Measurements from ENCODE around the gene TWNK. TPM values are rescaled to one million over a fixed set of nuclear protein-coding genes. Genes with fewer than 3 reads are reported as not detected.

Gene TWNK
- total and polyA plus RNA-seq, 9 of the 15 experiments (the other 6 are each of a cell fraction or from before 2014, with no cell fraction given): 11.6 to 34.7 (median 17.4) TPM

GRCh38 chr10:100969187-100970075, 17.9 kb upstream of the TWNK start, which contains the start of gene SEMA4G (continued):
- TF ChIP-seq XRCC5 (IDR thresholded peaks at IDR 0.05; ENCODE audit: low read depth, low read length): peak; percentile 50; the same call in 1 of the 2 replicates
- TF ChIP-seq YY1 (IDR thresholded peaks at IDR 0.05; ENCODE audit: borderline replicate concordance in 1 of 3, control insufficient read depth in 1 of 3, extremely low read depth in 1 of 3, insufficient read depth in 3 of 3, insufficient read length in 1 of 3, insufficient replicate concordance in 2 of 3, low read depth in 1 of 3, low read length in 2 of 3): peak in 1 of 3 experiments; percentile 30
- TF ChIP-seq MTA3 (IDR thresholded peaks at IDR 0.05; ENCODE audit: borderline replicate concordance): 0 out of 2 replicates have a peak, but pooled peaks have one; percentile 14
- peak; percentile 9; the same call in 1 of the 2 replicates for TF ChIP-seq ZFX (CRISPR knock-in tag; IDR thresholded peaks at IDR 0.05)

- in situ Hi-C loops (cut with MboI): no loop called here
- peak overlapping the region; percentile 87 for H3K4me2 ChIP-seq (ENCODE audit: insufficient read depth, low read length)
- 19% methylated on average over 6 of the region's 13 CpGs for WGBS (ENCODE audit: insufficient coverage, low coverage, missing lambda C conversion rate)
- ATAC-seq (peak; percentile 76), DNase-seq (ENCODE audit: extremely low read depth in 1 of 4, low spot score in 3 of 4) (peak; percentile 67 to 77 (median 76)), FAIRE-seq (no peak)
- H3K4me1 ChIP-seq (replicated peaks in 1 of 2; ENCODE audit: control insufficient read depth in 2 of 2, insufficient read depth in 2 of 2, low read length in 2 of 2): peaks cover 12 to 14% of the 10 kb centered on the region in 2 experiments
- BruUV-seq (replicated peaks): TSS peak; percentile 28
- H3K4me3 ChIP-seq: peak overlapping the region; percentile 52
- no peaks in the 10 kb centered on the region for H4K20me1 ChIP-seq (replicated peaks; ENCODE audit: control insufficient read depth, insufficient read depth, low read length)
- H3K36me3 ChIP-seq (ENCODE audit: control insufficient read depth, insufficient read depth, low read length): peaks cover 3% of the 10 kb centered on the region; the same call in 1 of the 3 replicates
- TF ChIP-seq EGR1 (conservative IDR thresholded peaks at IDR 0.05) (peak; percentile 39), ZNF134 (CRISPR knock-in tag; conservative IDR thresholded peaks at IDR 0.05) (no peak), FOXK2 (conservative IDR thresholded peaks at IDR 0.05 in 1 of 2, IDR thresholded peaks at IDR 0.05 in 1 of 2; ENCODE audit: low read depth in 2 of 2) (no peak)
- TF ChIP-seq, protein P1, sequence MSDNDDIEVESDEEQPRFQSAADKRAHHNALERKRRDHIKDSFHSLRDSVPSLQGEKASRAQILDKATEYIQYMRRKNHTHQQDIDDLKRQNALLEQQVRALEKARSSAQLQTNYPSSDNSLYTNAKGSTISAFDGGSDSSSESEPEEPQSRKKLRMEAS (CRISPR knock-in tag; IDR thresholded peaks at IDR 0.05): peak; percentile 8; the same call in 1 of the 2 replicates
- TF ChIP-seq, protein P2, sequence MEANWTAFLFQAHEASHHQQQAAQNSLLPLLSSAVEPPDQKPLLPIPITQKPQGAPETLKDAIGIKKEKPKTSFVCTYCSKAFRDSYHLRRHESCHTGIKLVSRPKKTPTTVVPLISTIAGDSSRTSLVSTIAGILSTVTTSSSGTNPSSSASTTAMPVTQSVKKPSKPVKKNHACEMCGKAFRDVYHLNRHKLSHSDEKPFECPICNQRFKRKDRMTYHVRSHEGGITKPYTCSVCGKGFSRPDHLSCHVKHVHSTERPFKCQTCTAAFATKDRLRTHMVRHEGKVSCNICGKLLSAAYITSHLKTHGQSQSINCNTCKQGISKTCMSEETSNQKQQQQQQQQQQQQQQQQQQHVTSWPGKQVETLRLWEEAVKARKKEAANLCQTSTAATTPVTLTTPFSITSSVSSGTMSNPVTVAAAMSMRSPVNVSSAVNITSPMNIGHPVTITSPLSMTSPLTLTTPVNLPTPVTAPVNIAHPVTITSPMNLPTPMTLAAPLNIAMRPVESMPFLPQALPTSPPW (CRISPR knock-in tag; IDR thresholded peaks at IDR 0.05): peak; percentile 40; the same call in 1 of the 2 replicates
- no peak overlapping the region for H3K27ac ChIP-seq (ENCODE audit: extremely low read depth, low read depth, low read length)
- H3K79me2 ChIP-seq (ENCODE audit: control insufficient read depth, insufficient read depth, low read length): no peaks in the 10 kb centered on the region
- intact Hi-C loops (cut with micrococcal nuclease): no loop called here
- no peaks in the 10 kb centered on the region for H3K9me1 ChIP-seq (ENCODE audit: control insufficient read depth, insufficient read depth, low read length)
- H3K9me3 ChIP-seq (replicated peaks; ENCODE audit: control insufficient read depth, insufficient read depth, low read depth, low read length): no peaks in the 10 kb centered on the region
- POLR2A ChIA-PET: interaction anchor here (1.1 kb wide), 1 partner anchor 12 kb away, joined by 4 read pairs; no protein-coding TSS in a partner anchor
- H2AFZ ChIP-seq (ENCODE audit: low read depth, low read length): peak overlapping the region; percentile 91
- H3K9ac ChIP-seq (ENCODE audit: insufficient read depth in 1 of 2, low read depth in 2 of 2, low read length in 2 of 2): peak overlapping the region; percentile 57 to 89; a peak in 3 of 4 replicates
- CTCF ChIA-PET (ENCODE audit: low intra/inter-chr PET ratio): no interaction called here
- no peaks in the 10 kb centered on the region for H3K27me3 ChIP-seq (ENCODE audit: control insufficient read depth in 2 of 2, insufficient read depth in 2 of 2, low read length in 2 of 2)
Measured at GRCh38 chr10:100970076-100970913, 17.0 kb upstream of the TWNK start.

All from K562 (cell line).